ENCODE measurements around the gene PPP6R1.

The PPP6R1 gene

DNA sequence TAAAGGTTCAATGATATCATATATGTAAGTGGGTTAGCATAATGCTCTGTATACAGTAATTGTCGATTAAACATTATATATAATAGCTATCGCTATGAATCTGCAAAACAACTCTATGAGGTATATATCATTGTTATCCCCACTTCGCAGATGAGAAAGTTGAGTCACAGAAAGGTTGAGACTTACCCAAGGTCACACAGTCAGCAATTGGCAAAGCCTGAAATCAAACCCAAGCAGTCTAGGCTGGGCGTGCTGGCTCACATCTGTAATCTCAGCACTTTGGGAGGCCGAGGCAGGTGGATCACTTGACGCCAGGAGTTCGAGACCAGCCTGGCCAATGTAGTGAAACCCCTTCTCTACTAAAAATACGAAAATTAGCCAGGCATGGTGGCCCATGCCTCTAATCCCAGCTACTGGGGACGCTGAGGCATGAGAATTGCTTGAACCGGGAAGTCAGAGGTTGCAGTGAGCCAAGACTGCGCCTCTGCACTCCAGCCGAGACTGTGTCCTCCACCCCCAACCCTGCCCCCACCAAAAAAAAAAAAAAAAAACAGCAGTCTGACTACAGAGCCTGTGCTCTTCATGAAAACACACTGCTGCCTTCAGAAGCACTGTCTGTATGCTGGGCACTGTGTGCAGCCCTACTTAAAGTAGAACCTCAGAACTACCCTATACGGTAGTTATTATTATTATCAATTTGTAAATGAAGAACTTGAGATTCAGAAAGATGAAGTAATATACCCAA lies 19.7 kb upstream of the PPP6R1 start:
- Histone ChIP-seq H3K9me3 (ENCODE audit: control insufficient read depth, low read length) (no peaks in the 10 kb centered on the region), H3K4me1 (ENCODE audit: control insufficient read depth, insufficient read depth, low read length) (peaks cover 16% of the 10 kb centered on the region), H3K27me3 (ENCODE audit: control insufficient read depth, insufficient read depth, low read length) (peaks cover 10% of the 10 kb centered on the region), H3K4me3 (ENCODE audit: low read length) (no peak overlapping the region), H3K36me3 (ENCODE audit: control insufficient read depth, insufficient read depth, low read length) (no peaks in the 10 kb centered on the region), H3K9ac (ENCODE audit: low read length) (no peak overlapping the region)

DNA sequence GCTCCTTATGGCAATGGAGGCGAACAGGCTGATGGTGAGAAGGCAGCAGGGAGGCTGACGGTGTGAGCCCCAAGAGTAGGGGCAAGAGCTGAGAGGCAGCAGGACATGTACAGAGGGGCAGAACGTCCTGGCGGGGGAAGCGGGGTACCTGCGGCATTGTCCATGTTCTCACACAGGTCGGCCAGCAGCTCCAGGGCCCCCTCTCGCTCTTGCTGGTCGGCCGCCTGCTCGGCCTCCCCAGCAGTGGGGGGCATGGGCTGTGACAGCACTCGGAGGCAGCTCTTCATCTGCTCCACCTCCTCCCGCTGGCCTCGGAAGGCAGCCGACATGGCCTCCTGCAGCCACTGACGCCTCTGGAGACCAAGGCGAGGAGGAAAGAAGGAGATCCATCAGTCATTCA lies 18.7 kb upstream of the PPP6R1 start:
- Histone ChIP-seq H3K9ac (ENCODE audit: low read length) (no peak overlapping the region), H3K4me3 (ENCODE audit: low read length) (no peak overlapping the region), H3K27me3 (ENCODE audit: control insufficient read depth, insufficient read depth, low read length) (no peaks in the 10 kb centered on the region), H3K4me1 (ENCODE audit: control insufficient read depth, insufficient read depth, low read length) (peaks cover 16% of the 10 kb centered on the region), H3K9me3 (ENCODE audit: control insufficient read depth, low read length) (no peaks in the 10 kb centered on the region), H3K36me3 (ENCODE audit: control insufficient read depth, insufficient read depth, low read length) (peaks cover 6% of the 10 kb centered on the region)

DNA sequence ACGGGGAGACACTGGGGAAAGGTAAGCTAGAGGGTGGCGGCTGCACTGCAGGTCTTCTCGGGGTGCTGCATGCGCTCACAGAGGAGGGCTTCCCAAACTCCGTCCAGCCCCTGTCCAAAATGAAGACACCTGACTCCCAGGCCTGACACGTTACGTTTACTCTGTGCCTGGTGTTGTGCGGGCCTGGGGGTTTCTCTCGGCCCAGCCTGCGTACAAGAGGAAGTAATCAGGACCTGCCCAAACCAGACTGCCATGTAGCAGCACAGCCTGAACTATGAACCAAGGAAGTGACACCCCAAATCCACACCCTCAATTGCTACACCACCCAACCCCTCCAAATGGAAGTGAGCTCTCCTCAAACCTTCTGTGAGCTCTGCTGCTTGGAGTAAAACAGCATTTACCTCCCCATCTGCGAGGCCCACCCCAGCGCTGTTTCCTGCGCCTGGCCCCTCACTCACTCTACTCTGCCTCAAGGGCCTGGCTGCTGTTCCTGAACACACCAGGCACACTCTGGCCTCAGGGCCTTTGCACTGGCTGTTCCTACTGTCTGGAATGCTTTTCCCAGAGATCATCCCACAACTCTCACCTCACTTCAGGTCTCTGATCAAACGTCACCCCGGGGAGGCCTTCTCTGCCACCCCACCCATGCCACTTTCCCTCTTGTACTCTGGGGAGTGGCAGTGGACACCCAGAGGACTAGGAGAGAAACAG lies 18.1 kb upstream of the PPP6R1 start:
- Histone ChIP-seq H3K9me3 (ENCODE audit: control insufficient read depth, low read length) (no peaks in the 10 kb centered on the region), H3K27me3 (ENCODE audit: control insufficient read depth, insufficient read depth, low read length) (no peaks in the 10 kb centered on the region), H3K4me3 (ENCODE audit: low read length) (no peak overlapping the region), H3K36me3 (ENCODE audit: control insufficient read depth, insufficient read depth, low read length) (peaks cover 6% of the 10 kb centered on the region), H3K4me1 (ENCODE audit: control insufficient read depth, insufficient read depth, low read length) (peaks cover 16% of the 10 kb centered on the region), H3K9ac (ENCODE audit: low read length) (no peak overlapping the region)

DNA sequence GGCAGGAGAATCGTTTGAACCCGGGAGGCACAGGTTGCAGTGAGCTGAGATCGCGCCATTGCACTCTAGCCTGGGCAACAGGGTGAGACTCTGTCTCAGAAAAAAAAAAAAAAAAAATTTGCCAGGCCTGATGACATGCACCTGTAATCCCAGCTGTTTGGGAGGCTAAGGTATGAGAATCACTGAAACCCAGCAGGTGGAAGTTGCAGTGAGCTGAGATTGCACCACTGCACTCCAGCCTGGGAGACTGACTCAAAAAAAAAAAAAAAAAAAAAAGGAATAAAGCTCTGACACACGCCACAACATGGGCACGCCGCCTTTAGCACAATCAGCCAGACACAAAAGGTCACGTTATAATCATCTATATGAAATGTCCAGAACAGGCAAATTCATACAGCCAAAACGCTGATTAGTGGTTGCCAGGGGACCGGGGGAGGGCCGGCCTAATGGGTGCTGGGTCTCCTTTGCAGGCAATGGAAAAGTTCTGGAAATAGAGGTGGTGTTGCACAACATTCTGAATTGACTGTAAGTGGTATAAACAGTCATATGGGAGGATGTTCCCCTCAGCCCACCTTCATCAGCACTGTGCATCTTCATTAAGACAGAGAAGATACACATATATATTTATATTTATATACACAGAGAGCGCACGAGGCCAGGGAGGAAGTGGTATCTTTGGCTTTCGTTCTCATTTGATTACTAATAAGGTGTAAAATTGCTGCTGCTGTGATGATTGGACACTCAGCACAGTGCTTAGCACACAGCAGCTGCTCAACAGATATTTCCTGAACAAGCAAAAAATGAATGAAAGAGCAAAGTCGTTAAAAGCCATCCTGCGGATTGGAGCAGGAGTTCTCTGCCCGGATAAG lies 17.3 kb upstream of the PPP6R1 start:
- H3K4me1 ChIP-seq (ENCODE audit: control insufficient read depth, insufficient read depth, low read length) = peaks cover 16% of the 10 kb centered on the region

DNA sequence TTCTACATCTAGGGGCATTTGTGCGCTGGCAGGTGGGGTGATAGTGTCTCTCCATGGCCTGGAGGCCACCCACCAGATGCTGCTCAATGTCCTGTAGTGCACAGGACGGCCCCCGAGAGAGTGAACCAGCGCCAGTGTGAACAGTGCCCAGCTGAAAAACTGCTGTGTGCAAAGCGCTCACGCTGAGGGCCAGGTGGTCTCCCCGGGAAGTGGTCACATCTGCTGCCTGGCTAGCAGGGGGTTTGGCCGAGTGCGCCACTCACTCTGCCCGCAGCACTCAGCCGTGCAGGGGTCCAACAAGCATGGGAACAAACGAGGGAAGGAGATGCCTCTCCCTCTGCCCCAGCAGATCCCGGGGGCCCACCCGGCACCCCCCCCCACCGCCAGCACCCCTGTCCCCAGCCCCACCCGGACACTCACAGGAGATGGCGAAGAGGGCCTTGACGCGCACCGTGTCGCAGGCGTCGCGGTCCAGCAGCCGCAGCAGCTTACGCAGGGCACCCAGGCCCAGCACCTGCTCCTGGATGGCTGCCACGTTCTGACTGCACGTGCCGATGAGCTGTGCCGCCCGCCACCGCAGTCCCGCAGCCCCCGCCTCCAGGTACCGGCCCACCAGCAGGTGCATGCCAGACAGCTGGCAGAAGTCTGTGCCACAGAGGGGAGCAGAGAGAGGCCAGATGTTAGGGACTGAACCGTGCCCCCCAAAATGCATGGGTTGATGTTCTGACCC lies 15.3 kb upstream of the PPP6R1 start:
- Histone ChIP-seq H3K36me3 (ENCODE audit: control insufficient read depth, insufficient read depth, low read length) (peaks cover 6% of the 10 kb centered on the region), H3K9ac (ENCODE audit: low read length) (no peak overlapping the region), H3K4me3 (ENCODE audit: low read length) (no peak overlapping the region), H3K27me3 (ENCODE audit: control insufficient read depth, insufficient read depth, low read length) (no peaks in the 10 kb centered on the region), H3K4me1 (ENCODE audit: control insufficient read depth, insufficient read depth, low read length) (peaks cover 2% of the 10 kb centered on the region), H3K9me3 (ENCODE audit: control insufficient read depth, low read length) (no peaks in the 10 kb centered on the region)

More for the DNA sequence above, 17.3 kb upstream of the PPP6R1 start:
- no peaks in the 10 kb centered on the region for H3K9me3 ChIP-seq (ENCODE audit: control insufficient read depth, low read length)
- no peak overlapping the region for H3K9ac ChIP-seq (ENCODE audit: low read length)
- peaks cover 6% of the 10 kb centered on the region for H3K36me3 ChIP-seq (ENCODE audit: control insufficient read depth, insufficient read depth, low read length)
- H3K27me3 ChIP-seq (ENCODE audit: control insufficient read depth, insufficient read depth, low read length) = no peaks in the 10 kb centered on the region
- H3K4me3 ChIP-seq (ENCODE audit: low read length) = no peak overlapping the region

DNA sequence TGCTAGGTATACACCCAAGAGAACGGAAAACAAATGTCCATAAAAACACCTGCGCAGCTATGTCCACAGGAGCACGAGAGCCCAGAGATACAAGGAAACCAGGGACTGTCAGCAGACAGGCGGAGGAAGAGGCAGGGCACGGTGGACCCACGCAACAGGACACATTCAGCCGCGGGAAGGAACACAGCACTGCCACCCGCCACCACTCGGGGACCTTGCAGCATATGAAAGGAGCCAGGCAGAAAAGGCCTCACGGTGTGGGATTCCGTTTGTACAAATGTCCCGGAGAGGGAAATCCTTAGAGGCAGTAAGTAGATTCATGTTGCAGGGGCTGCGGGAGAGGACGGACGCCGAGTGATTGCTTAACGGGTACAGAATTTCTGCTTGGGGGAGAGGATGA lies 13.3 kb upstream of the PPP6R1 start:
- Histone ChIP-seq H3K4me1 (ENCODE audit: control insufficient read depth, insufficient read depth, low read length) (no peaks in the 10 kb centered on the region), H3K4me3 (ENCODE audit: low read length) (no peak overlapping the region), H3K27me3 (ENCODE audit: control insufficient read depth, insufficient read depth, low read length) (no peaks in the 10 kb centered on the region), H3K9me3 (ENCODE audit: control insufficient read depth, low read length) (no peaks in the 10 kb centered on the region), H3K9ac (ENCODE audit: low read length) (no peak overlapping the region), H3K36me3 (ENCODE audit: control insufficient read depth, insufficient read depth, low read length) (peaks cover 6% of the 10 kb centered on the region)

DNA sequence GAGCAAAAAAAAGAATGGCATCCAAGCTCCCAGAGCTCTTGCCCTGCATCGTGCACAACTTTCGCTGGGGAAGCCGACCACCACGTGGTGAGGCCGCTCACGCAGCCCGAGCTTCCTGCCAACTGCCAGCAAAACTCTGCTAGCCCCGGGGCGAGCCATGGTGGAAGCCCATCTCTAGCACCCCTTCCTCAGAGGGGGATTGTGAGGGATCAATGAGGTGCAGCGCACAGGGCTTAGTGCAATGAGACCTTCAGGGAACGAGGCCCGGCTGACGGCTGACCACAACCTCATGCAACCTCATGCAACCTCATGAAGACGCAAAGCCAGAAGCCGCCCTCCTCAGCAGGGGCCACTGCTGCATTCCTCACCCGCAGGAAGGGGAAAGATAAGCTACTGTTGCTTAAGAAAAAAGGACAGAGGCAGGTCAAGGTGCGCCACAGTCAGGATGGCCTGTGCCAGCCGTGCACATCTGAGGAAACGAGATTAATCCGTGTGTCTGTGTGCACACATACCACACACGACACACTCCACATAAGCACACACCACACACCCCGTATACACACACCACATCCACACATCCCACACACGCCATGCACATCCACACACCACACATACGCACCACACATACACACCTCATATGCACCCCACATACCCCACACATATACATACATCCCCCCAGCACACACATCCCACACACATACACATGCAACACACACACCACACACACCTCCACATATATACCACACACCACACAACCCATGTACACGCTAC lies 11.5 kb upstream of the PPP6R1 start:
- Histone ChIP-seq H3K9me3 (ENCODE audit: control insufficient read depth, low read length) (no peaks in the 10 kb centered on the region), H3K9ac (ENCODE audit: low read length) (no peak overlapping the region), H3K27me3 (ENCODE audit: control insufficient read depth, insufficient read depth, low read length) (no peaks in the 10 kb centered on the region), H3K4me1 (ENCODE audit: control insufficient read depth, insufficient read depth, low read length) (no peaks in the 10 kb centered on the region), H3K4me3 (ENCODE audit: low read length) (no peak overlapping the region), H3K36me3 (ENCODE audit: control insufficient read depth, insufficient read depth, low read length) (peaks cover 6% of the 10 kb centered on the region)

DNA sequence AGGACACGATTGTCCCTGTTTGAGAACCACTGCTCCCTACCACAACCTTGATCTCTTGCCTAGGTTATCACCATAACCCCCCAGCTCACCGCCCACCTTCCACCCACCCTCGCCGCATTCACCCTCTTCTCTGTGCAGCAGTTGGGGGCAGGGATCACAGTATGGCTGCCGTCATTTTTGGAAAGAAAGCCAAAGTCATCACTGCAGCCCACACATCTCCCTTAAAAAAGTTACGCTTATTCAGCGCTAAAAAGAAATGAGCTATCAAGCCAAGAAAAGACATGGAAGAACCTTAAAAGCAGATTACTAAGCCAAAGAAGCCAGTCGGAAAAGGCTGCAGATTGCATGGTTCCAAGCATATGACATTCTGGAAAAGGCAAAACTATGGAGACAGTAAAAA lies 10.5 kb upstream of the PPP6R1 start:
- Histone ChIP-seq H3K27me3 (ENCODE audit: control insufficient read depth, insufficient read depth, low read length) (no peaks in the 10 kb centered on the region), H3K4me1 (ENCODE audit: control insufficient read depth, insufficient read depth, low read length) (no peaks in the 10 kb centered on the region), H3K4me3 (ENCODE audit: low read length) (no peak overlapping the region), H3K9me3 (ENCODE audit: control insufficient read depth, low read length) (no peaks in the 10 kb centered on the region), H3K9ac (ENCODE audit: low read length) (no peak overlapping the region), H3K36me3 (ENCODE audit: control insufficient read depth, insufficient read depth, low read length) (peaks cover 6% of the 10 kb centered on the region)

DNA sequence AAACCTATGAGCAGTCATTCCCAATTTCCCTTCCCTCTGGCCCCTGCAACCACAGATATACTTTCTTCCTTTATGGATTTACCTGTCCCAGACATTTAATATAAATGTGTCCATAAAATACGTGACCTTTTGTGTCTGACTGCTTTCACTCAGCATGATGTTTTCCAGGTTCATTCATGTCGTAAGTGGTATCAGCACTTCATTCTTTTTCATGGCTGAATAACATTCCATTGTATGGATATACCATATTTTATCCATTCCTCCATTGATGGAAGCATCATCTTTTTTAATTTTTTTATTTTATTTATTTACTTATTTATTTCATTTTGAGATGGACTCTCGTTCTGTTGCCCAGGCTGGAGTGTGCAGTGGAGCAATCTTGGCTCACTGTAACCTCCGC lies 8.0 kb upstream of the PPP6R1 start:
- no peaks in the 10 kb centered on the region for H3K36me3 ChIP-seq (ENCODE audit: control insufficient read depth, insufficient read depth, low read length)
- H3K9ac ChIP-seq (ENCODE audit: low read length) = no peak overlapping the region
- no peaks in the 10 kb centered on the region for H3K4me1 ChIP-seq (ENCODE audit: control insufficient read depth, insufficient read depth, low read length)

DNA sequence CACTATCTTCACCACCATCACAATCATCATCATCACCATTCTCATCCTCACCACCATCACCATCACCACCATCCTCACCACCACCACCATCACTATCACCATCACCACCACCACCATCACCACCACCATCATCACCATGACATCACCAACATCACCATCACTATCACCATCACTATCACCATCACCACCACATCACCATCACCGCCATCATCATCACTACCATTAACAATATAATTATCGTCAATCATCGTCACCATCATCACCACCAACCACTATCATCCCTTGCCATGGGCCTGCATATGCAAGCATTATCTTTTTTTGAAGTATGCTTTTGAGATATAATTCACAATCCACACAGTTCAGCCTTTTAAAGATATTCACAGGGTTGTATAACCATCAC lies 7.6 kb upstream of the PPP6R1 start:
- Histone ChIP-seq H3K4me3 (ENCODE audit: low read length) (no peak overlapping the region), H3K9me3 (ENCODE audit: control insufficient read depth, low read length) (no peaks in the 10 kb centered on the region), H3K27me3 (ENCODE audit: control insufficient read depth, insufficient read depth, low read length) (no peaks in the 10 kb centered on the region), H3K4me1 (ENCODE audit: control insufficient read depth, insufficient read depth, low read length) (no peaks in the 10 kb centered on the region), H3K9ac (ENCODE audit: low read length) (no peak overlapping the region), H3K36me3 (ENCODE audit: control insufficient read depth, insufficient read depth, low read length) (no peaks in the 10 kb centered on the region)

More for the DNA sequence above, 8.0 kb upstream of the PPP6R1 start:
- Histone ChIP-seq H3K9me3 (ENCODE audit: control insufficient read depth, low read length) (no peaks in the 10 kb centered on the region), H3K27me3 (ENCODE audit: control insufficient read depth, insufficient read depth, low read length) (no peaks in the 10 kb centered on the region), H3K4me3 (ENCODE audit: low read length) (no peak overlapping the region)

DNA sequence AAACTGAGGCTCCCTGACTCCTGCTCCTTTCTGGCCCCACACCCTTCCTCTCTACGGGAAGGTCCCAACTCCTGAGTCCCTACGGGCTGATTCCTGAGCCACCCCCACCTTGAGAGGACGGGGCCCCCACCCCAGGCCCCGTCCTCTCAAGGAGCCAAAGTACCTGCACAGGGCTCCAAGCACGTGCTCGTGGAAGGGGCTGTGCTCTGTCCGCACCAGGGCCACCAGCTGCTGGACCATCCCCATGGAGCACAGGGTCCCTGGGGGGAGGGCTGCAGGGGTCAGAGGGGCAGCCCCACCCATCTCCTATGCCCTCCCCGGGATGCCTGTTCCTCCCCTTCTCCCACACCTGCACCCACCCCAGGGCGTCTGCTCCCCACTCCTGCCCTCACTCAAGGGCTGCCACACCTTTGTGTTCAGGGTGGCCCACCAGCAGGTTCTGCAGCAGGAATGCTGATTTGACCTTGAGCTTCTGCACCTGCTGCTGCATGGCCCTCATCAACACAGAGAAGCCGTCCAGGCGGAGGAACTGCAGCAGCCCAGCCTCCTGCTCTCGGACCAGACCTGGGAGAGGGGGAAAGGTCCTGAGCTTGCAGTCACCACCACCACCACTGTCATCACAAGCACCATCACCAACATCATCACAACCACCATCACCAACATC lies 7.0 kb upstream of the PPP6R1 start:
- no peak overlapping the region for H3K9ac ChIP-seq (ENCODE audit: low read length)
- no peaks in the 10 kb centered on the region for H3K27me3 ChIP-seq (ENCODE audit: control insufficient read depth, insufficient read depth, low read length)
- H3K4me1 ChIP-seq (ENCODE audit: control insufficient read depth, insufficient read depth, low read length) = no peaks in the 10 kb centered on the region
- no peak overlapping the region for H3K4me3 ChIP-seq (ENCODE audit: low read length)
- H3K9me3 ChIP-seq (ENCODE audit: control insufficient read depth, low read length) = no peaks in the 10 kb centered on the region
- H3K36me3 ChIP-seq (ENCODE audit: control insufficient read depth, insufficient read depth, low read length) = no peaks in the 10 kb centered on the region
